ENCODE measurements around the gene BCKDK. TPM values are rescaled to one million over a fixed set of nuclear protein-coding genes. Genes with fewer than 3 reads are reported as not detected.

The BCKDK gene
- total RNA-seq (2021; fragmentation: NEBNext Ultra II Directional; extraction: Animal tissue kit (Norgen Biotek cat#: 25700)) (49.6 and 51.5 TPM in 2 replicates), polyA plus RNA-seq (2011; rRNA removed) (77.1 and 97.1 TPM in 2 replicates), polyA minus RNA-seq (2011; rRNA and poly(A)+ RNA removed) (24.8 and 31.0 TPM in 2 replicates)
- 46.5 TPM for polyA plus RNA-seq (2011; cell fraction: cytosol; rRNA removed)
- polyA plus RNA-seq (2011; cell fraction: nucleus; rRNA removed) = 79.7 TPM
- 30.1 to 58.0 TPM (median 53.0 TPM) in 4 replicates for polyA plus RNA-seq (2012, experiment 1 of 2)
- polyA plus RNA-seq (2012, experiment 2 of 2) = 61.9 TPM
- 45.0 TPM for polyA plus RNA-seq (2013, experiment 1 of 2)
- 46.8 TPM for polyA plus RNA-seq (2013, experiment 2 of 2)
- polyA minus RNA-seq (2011; cell fraction: cytosol; rRNA and poly(A)+ RNA removed) = 36.6 TPM
- 32.5 TPM for polyA minus RNA-seq (2011; cell fraction: nucleus; rRNA and poly(A)+ RNA removed)
- long read RNA-seq, experiment 1, transcript BCKDK-203 (11 exons, 1,997 nt) = minor isoform, 18 of 91 reads
- long read RNA-seq, experiment 1, transcript BCKDK-201 (12 exons, 2,128 nt) = major isoform, 20 of 91 reads
- long read RNA-seq, experiment 1, partial matches to known transcripts = 46 of 91 reads
- long read RNA-seq, experiment 1, other reads (novel, unspliced or antisense) = 7 of 91 reads
- long read RNA-seq, experiment 2 = 0 reads

- FAIRE-seq (no peak), DNase-seq (ENCODE audit: low read depth in 1 of 2, low spot score in 2 of 2) (peak in 1 of 2 experiments; percentile 85)
- no peak within 1 kb of the TSS for H3K27ac ChIP-seq (ENCODE audit: low read depth, low read length)
- no peaks in the 10 kb centered on the region for H3K9me3 ChIP-seq (ENCODE audit: insufficient read depth in 2 of 2, low read depth in 1 of 2, low read length in 1 of 2)
- H3K79me2 ChIP-seq (ENCODE audit: control insufficient read depth in 1 of 2, insufficient read depth in 2 of 2, low read length in 2 of 2) = no peaks in the 10 kb centered on the region
- H2AFZ ChIP-seq (ENCODE audit: low read length) = peak within 1 kb of the TSS; percentile 70
- no peak within 1 kb of the TSS for H2BK20ac ChIP-seq (ENCODE audit: low read length)
- H3K56ac ChIP-seq (replicated peaks; ENCODE audit: insufficient read length, low read depth, low read length) = peak within 1 kb of the TSS; percentile 49
- no peak within 1 kb of the TSS for H2BK120ac ChIP-seq (replicated peaks; ENCODE audit: low read depth, low read length)
- H4K8ac ChIP-seq (ENCODE audit: extremely low read depth, insufficient read depth, low read length) = peak within 1 kb of the TSS; percentile 28
- peak within 1 kb of the TSS in 3 of 4 experiments; percentile 42 to 62 (median 45); a peak in 3 of 7 replicates for H3K9ac ChIP-seq (replicated peaks in 1 of 4; ENCODE audit: extremely low read depth in 1 of 4, low read depth in 3 of 4, low read length in 3 of 4)
- H3K4me2 ChIP-seq (ENCODE audit: insufficient read depth in 1 of 2, low read depth in 2 of 2, low read length in 2 of 2) = peak within 1 kb of the TSS; percentile 60 to 77
- H3K27me3 ChIP-seq (replicated peaks in 1 of 4; ENCODE audit: control insufficient read depth in 3 of 4, extremely low read depth in 1 of 4, insufficient read depth in 3 of 4, low read length in 3 of 4) = no peaks in the 10 kb centered on the region
- no peak within 1 kb of the TSS for H3K23ac ChIP-seq (ENCODE audit: insufficient read length)
- ChIA-PET CTCF (ENCODE audit: partially characterized antibody) (interaction anchor here (1.0 to 3.1 kb wide), 5 partner anchors 9 to 38 kb away, joined by 3 to 8 read pairs (median 3); partner anchors contain the start of gene KAT8), POLR2A (ENCODE audit: partially characterized antibody) (interaction anchor here (0.6 to 29.9 kb wide), 4 partner anchors 9 to 153 kb away, joined by 3 to 713 read pairs (median 8); partner anchors contain the start of genes KAT8, PRSS36 and PRSS8)
- H4K91ac ChIP-seq (replicated peaks; ENCODE audit: insufficient read length, low read length) = no peak within 1 kb of the TSS
- H3K36me3 ChIP-seq (ENCODE audit: control insufficient read depth in 2 of 4, insufficient read depth in 4 of 4, low read length in 3 of 4) = peaks cover 2 to 18% (median 12%) of the 10 kb centered on the region in 4 experiments; a peak in 5 of 8 replicates
- H3K4ac ChIP-seq (replicated peaks; ENCODE audit: insufficient read length, low read depth, low read length) = no peak within 1 kb of the TSS
- H3K4me3 ChIP-seq (ENCODE audit: extremely low read depth in 1 of 4, insufficient read depth in 2 of 4, low read depth in 3 of 4, low read length in 4 of 4) = peak within 1 kb of the TSS; percentile 61 to 87 (median 70)
- H2BK15ac ChIP-seq (ENCODE audit: low read length) = peak within 1 kb of the TSS; percentile 67; the same call in 1 of the 2 replicates
- no peaks in the 10 kb centered on the region for H4K20me1 ChIP-seq (replicated peaks in 1 of 2; ENCODE audit: control insufficient read depth in 1 of 2, insufficient read depth in 2 of 2, low read length in 2 of 2)
- no peak within 1 kb of the TSS; the same call in 1 of the 2 replicates for H2AK5ac ChIP-seq (ENCODE audit: low read depth, low read length)
- 4% methylated on average over 41 of the region's 68 CpGs; no CpG with 5 or more reads in 1 of the 2 experiments for WGBS, 2 experiments (ENCODE audit: extremely low coverage in 1 of 2, insufficient coverage in 1 of 2, insufficient read length in 1 of 2, insufficient replicate concordance in 2 of 2, low coverage in 1 of 2, low lambda C conversion rate in 2 of 2, missing lambda C conversion rate in 1 of 2)
- peak within 1 kb of the TSS; percentile 25 for H3K18ac ChIP-seq (ENCODE audit: extremely low read depth, low read length)
- peaks cover 0 to 5% (median 2%) of the 10 kb centered on the region in 4 experiments; a peak in 1 of 7 replicates for H3K4me1 ChIP-seq (replicated peaks in 1 of 4; ENCODE audit: control insufficient read depth in 3 of 4, insufficient read depth in 4 of 4, low read length in 3 of 4)
- H3K79me1 ChIP-seq (ENCODE audit: low read depth, low read length) = no peaks in the 10 kb centered on the region; the same call in 1 of the 2 replicates
- H2BK5ac ChIP-seq (ENCODE audit: low read depth, low read length) = no peak within 1 kb of the TSS; the same call in 1 of the 2 replicates
- H3K23me2 ChIP-seq (ENCODE audit: low read depth, low read length) = peaks cover 8% of the 10 kb centered on the region
- H2BK12ac ChIP-seq (ENCODE audit: low read depth, low read length) = peak within 1 kb of the TSS; percentile 23; the same call in 1 of the 2 replicates
- H3K14ac ChIP-seq (ENCODE audit: insufficient read length) = no peak within 1 kb of the TSS
- H4K5ac ChIP-seq (ENCODE audit: insufficient read length, low read depth, low read length) = peak within 1 kb of the TSS; percentile 62
- TF ChIP-seq BACH1 (IDR thresholded peaks at IDR 0.05; ENCODE audit: low read length) (peak; percentile 74; the same call in 1 of the 2 replicates), KDM1A (IDR thresholded peaks at IDR 0.05; ENCODE audit: borderline replicate concordance, low read length) (no peak), JUND (IDR thresholded peaks at IDR 0.05; ENCODE audit: low read length) (no peak), SIRT6 (IDR thresholded peaks at IDR 0.05; ENCODE audit: low read length) (no peak), SUZ12 (IDR thresholded peaks at IDR 0.05; ENCODE audit: low read length) (no peak), CTCF (IDR thresholded peaks at IDR 0.05; ENCODE audit: control extremely low read depth in 1 of 3, insufficient read depth in 1 of 3, low read depth in 1 of 3, low read length in 3 of 3) (no peak)
Measured at GRCh38 chr16:31108035-31108793, at the start of gene BCKDK. Gene BCKDK, plus strand, starts transcription at chr16:31108386. Its CDS starts 838 bp downstream, at chr16:31109224.
